ENCODE results near the gene ADCY1. TPM values are rescaled to one million over a fixed set of nuclear protein-coding genes. Genes with fewer than 3 reads are reported as not detected.
"Not testable (repeated sequence)": the region's sequence is repeated elsewhere in the genome, so short reads cannot be mapped to it uniquely, and the experiment has no call there.

Gene ADCY1
- total RNA-seq, 1 donor from 2014 or later: 6.6 TPM

- Histone ChIP-seq H3K36me3 (ENCODE audit: control insufficient read depth, insufficient read depth, low read length) (no peaks in the 10 kb centered on the region), H3K27me3 (ENCODE audit: control insufficient read depth, insufficient read depth, low read length) (no peaks in the 10 kb centered on the region)
- no peak for TF ChIP-seq CTCF (IDR thresholded peaks at IDR 0.05; ENCODE audit: insufficient read depth, low read length, poor library complexity, severe bottlenecking)
Measured at GRCh38 chr7:45726883-45727282, 152.7 kb downstream of the ADCY1 start.

GRCh38 chr7:45731692-45732443, 157.7 kb downstream of the ADCY1 start:
- DNase-seq (ENCODE audit: low read depth); H3K27me3 ChIP-seq (ENCODE audit: control insufficient read depth, insufficient read depth, low read length); H3K4me3 ChIP-seq (ENCODE audit: low read depth, low read length); H3K36me3 ChIP-seq (ENCODE audit: control insufficient read depth, insufficient read depth, low read length): not testable (repeated sequence)

More at GRCh38 chr7:45726883-45727282, 152.7 kb downstream of the ADCY1 start:
- H3K4me3 ChIP-seq (ENCODE audit: low read depth, low read length): no peak overlapping the region
- DNase-seq (ENCODE audit: low read depth): no peak

GRCh38 chr7:45738920-45739319, 164.8 kb downstream of the ADCY1 start:
- DNase-seq (ENCODE audit: low read depth); H3K27me3 ChIP-seq (ENCODE audit: control insufficient read depth, insufficient read depth, low read length); H3K4me3 ChIP-seq (ENCODE audit: low read depth, low read length); H3K36me3 ChIP-seq (ENCODE audit: control insufficient read depth, insufficient read depth, low read length): not testable (repeated sequence)

- not testable (repeated sequence) for H3K27me3 ChIP-seq (ENCODE audit: control insufficient read depth, insufficient read depth, low read length)
Measured at GRCh38 chr7:45740573-45740972, 166.4 kb downstream of the ADCY1 start.

GRCh38 chr7:45748976-45749375, 174.8 kb downstream of the ADCY1 start:
- not testable (repeated sequence) for H3K36me3 ChIP-seq (ENCODE audit: control insufficient read depth, insufficient read depth, low read length); DNase-seq (ENCODE audit: low read depth); H3K4me3 ChIP-seq (ENCODE audit: low read depth, low read length); H3K27me3 ChIP-seq (ENCODE audit: control insufficient read depth, insufficient read depth, low read length)

More at GRCh38 chr7:45740573-45740972, 166.4 kb downstream of the ADCY1 start:
- H3K4me3 ChIP-seq (ENCODE audit: low read depth, low read length); H3K36me3 ChIP-seq (ENCODE audit: control insufficient read depth, insufficient read depth, low read length); DNase-seq (ENCODE audit: low read depth): not testable (repeated sequence)

GRCh38 chr7:45751352-45751751, 177.2 kb downstream of the ADCY1 start:
- H3K36me3 ChIP-seq (ENCODE audit: control insufficient read depth, insufficient read depth, low read length); H3K4me3 ChIP-seq (ENCODE audit: low read depth, low read length); H3K27me3 ChIP-seq (ENCODE audit: control insufficient read depth, insufficient read depth, low read length); DNase-seq (ENCODE audit: low read depth): not testable (repeated sequence)

GRCh38 chr7:45756333-45756732, 182.2 kb downstream of the ADCY1 start:
- not testable (repeated sequence) for DNase-seq (ENCODE audit: low read depth); H3K4me3 ChIP-seq (ENCODE audit: low read depth, low read length); H3K36me3 ChIP-seq (ENCODE audit: control insufficient read depth, insufficient read depth, low read length); H3K27me3 ChIP-seq (ENCODE audit: control insufficient read depth, insufficient read depth, low read length)

- not testable (repeated sequence) for H3K4me3 ChIP-seq (ENCODE audit: low read depth, low read length); H3K27me3 ChIP-seq (ENCODE audit: control insufficient read depth, insufficient read depth, low read length); DNase-seq (ENCODE audit: low read depth); H3K36me3 ChIP-seq (ENCODE audit: control insufficient read depth, insufficient read depth, low read length)
- peak; percentile 11 for TF ChIP-seq CTCF (IDR thresholded peaks at IDR 0.05; ENCODE audit: insufficient read depth, low read length, poor library complexity, severe bottlenecking)
Measured at GRCh38 chr7:45756757-45757156, 182.6 kb downstream of the ADCY1 start.

- not testable (repeated sequence) for H3K4me3 ChIP-seq (ENCODE audit: low read depth, low read length); H3K27me3 ChIP-seq (ENCODE audit: control insufficient read depth, insufficient read depth, low read length); H3K36me3 ChIP-seq (ENCODE audit: control insufficient read depth, insufficient read depth, low read length); DNase-seq (ENCODE audit: low read depth)
Measured at GRCh38 chr7:45759464-45759863, 185.3 kb downstream of the ADCY1 start.

GRCh38 chr7:45761545-45762205, 187.5 kb downstream of the ADCY1 start:
- H3K27me3 ChIP-seq (ENCODE audit: control insufficient read depth, insufficient read depth, low read length); H3K4me3 ChIP-seq (ENCODE audit: low read depth, low read length); DNase-seq (ENCODE audit: low read depth); H3K36me3 ChIP-seq (ENCODE audit: control insufficient read depth, insufficient read depth, low read length): not testable (repeated sequence)

- H3K4me3 ChIP-seq (ENCODE audit: low read depth, low read length); H3K36me3 ChIP-seq (ENCODE audit: control insufficient read depth, insufficient read depth, low read length); DNase-seq (ENCODE audit: low read depth); H3K27me3 ChIP-seq (ENCODE audit: control insufficient read depth, insufficient read depth, low read length): not testable (repeated sequence)
Measured at GRCh38 chr7:45762225-45762994, 188.2 kb downstream of the ADCY1 start.
